HFF-Myc (cell line): ENCODE data around the gene CASKIN2.
A peak's percentile ranks its signal among the peaks of the same experiment; 100 is the strongest.

Source experiments
- DNase-seq: peaks from one replicate; pipeline ENCODE4 v3.0.0-alpha.2; 2011; ENCODE audit warnings: low read depth; ENCODE audit errors: extremely low read depth
- H3K4me3 ChIP-seq: replicated peaks from 2 replicates; pipeline ENCODE4 v1.5.1; 2011; ENCODE audit warnings: low read depth, mild to moderate bottlenecking, control low read depth, low read length
- CTCF ChIP-seq: IDR thresholded peaks from 2 replicates; pipeline ENCODE4 v1.5.1; 2012; ENCODE audit warnings: mild to moderate bottlenecking, low read depth, low read length, control low read depth; ENCODE audit errors: missing control alignments

CASKIN2 gene

GRCh38 chr17:75514299-75514918 is 928 bp downstream of the CASKIN2 start:
- peak overlapping the region; percentile 79 for H3K4me3 ChIP-seq
- TF ChIP-seq CTCF = no peak
- no peak for DNase-seq

- TF ChIP-seq CTCF = no peak
Measured at GRCh38 chr17:75513641-75514000, 1.7 kb downstream of the CASKIN2 start.

GRCh38 chr17:75512926-75513640 is 2.3 kb downstream of the CASKIN2 start:
- no peak for TF ChIP-seq CTCF
- no peak overlapping the region for H3K4me3 ChIP-seq
- no peak for DNase-seq

More at GRCh38 chr17:75513641-75514000, 1.7 kb downstream of the CASKIN2 start:
- no peak overlapping the region for H3K4me3 ChIP-seq
- DNase-seq = no peak

GRCh38 chr17:75511610-75512575 is 3.4 kb downstream of the CASKIN2 start:
- TF ChIP-seq CTCF = no peak
- no peak overlapping the region for H3K4me3 ChIP-seq

GRCh38 chr17:75511270-75511609 is 4.1 kb downstream of the CASKIN2 start:
- DNase-seq = no peak
- H3K4me3 ChIP-seq = no peak overlapping the region
- TF ChIP-seq CTCF = no peak

More at GRCh38 chr17:75511610-75512575, 3.4 kb downstream of the CASKIN2 start:
- no peak for DNase-seq

GRCh38 chr17:75509528-75510258 is 5.6 kb downstream of the CASKIN2 start:
- DNase-seq = no peak
- H3K4me3 ChIP-seq = no peak overlapping the region
- no peak for TF ChIP-seq CTCF
